ENCODE measurements around the gene SLC49A3. TPM values are rescaled to one million over a fixed set of nuclear protein-coding genes. Genes with fewer than 3 reads are reported as not detected.

SLC49A3 gene
- total RNA-seq, 1 donor: 5.6 TPM

DNA sequence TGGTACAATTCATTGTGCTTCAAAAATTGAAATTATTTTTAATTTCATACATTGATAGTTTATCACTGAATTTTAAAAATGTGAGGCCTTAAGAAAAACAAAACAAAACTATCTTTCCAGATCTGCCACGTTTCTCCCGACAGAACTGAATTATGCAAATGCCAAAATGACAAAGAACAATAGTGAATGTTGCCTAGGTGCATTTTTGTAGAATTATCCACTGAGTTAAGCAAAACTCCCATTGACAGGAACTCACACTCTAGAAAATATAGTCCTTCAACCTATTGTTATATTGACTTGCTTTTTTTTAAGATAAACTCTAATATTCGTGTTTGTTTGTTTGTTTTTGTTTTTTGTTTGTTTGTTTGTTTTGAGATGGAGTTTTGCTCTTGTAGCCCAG, 23.1 kb upstream of the SLC49A3 start:
- no peak for DNase-seq (ENCODE audit: low read depth)
- H3K4me3 ChIP-seq (ENCODE audit: low read depth, low read length): no peak overlapping the region
- TF ChIP-seq, protein P1, sequence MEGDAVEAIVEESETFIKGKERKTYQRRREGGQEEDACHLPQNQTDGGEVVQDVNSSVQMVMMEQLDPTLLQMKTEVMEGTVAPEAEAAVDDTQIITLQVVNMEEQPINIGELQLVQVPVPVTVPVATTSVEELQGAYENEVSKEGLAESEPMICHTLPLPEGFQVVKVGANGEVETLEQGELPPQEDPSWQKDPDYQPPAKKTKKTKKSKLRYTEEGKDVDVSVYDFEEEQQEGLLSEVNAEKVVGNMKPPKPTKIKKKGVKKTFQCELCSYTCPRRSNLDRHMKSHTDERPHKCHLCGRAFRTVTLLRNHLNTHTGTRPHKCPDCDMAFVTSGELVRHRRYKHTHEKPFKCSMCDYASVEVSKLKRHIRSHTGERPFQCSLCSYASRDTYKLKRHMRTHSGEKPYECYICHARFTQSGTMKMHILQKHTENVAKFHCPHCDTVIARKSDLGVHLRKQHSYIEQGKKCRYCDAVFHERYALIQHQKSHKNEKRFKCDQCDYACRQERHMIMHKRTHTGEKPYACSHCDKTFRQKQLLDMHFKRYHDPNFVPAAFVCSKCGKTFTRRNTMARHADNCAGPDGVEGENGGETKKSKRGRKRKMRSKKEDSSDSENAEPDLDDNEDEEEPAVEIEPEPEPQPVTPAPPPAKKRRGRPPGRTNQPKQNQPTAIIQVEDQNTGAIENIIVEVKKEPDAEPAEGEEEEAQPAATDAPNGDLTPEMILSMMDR (IDR thresholded peaks at IDR 0.05; ENCODE audit: insufficient read depth, low read length): no peak

DNA sequence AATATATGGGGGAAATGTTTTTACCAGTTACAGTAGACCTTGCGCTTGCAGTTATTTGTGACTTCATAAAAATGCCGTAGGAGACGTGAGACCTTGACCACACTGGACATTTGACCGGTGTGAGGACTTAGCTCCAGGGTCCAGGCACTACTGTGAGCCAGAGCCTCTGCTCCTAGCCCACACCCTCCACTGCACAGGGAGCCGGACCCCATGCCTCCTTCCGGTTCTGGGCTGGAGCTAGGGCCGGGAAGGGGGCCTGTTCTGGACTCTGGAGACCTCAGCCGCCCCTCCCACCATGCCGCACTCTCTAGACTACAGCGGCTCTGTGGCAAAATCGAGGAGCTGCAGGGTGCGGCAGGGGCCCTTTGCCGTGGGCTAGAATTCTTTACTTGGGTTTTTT, 22.0 kb upstream of the SLC49A3 start:
- no peak for DNase-seq (ENCODE audit: low read depth)
- no peak overlapping the region for H3K4me3 ChIP-seq (ENCODE audit: low read depth, low read length)

DNA sequence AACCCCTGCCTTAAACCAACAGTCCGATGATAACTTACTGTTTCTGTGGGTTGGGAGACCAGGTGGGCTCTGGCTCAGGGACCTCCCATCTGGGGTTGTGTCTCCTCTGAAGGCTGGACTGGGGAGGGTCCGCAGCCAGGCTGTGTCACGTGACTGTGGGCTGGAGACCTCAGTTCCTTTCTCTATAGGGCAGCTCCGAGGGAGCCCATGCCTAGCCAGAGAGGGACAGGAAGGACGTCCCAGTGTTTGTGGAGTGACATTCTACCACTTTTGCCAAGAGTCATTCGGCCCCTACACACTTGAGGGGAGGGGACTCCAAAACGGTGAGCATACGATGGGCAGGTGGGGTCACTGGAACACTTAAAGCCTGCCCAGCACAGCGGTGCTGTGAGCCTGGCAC, 21.2 kb upstream of the SLC49A3 start:
- no peak for DNase-seq (ENCODE audit: low read depth)
- TF ChIP-seq, protein P1 (IDR thresholded peaks at IDR 0.05; ENCODE audit: insufficient read depth, low read length): no peak
- no peak overlapping the region for H3K4me3 ChIP-seq (ENCODE audit: low read depth, low read length)

More for the DNA sequence above, 22.0 kb upstream of the SLC49A3 start:
- TF ChIP-seq, protein P1 (IDR thresholded peaks at IDR 0.05; ENCODE audit: insufficient read depth, low read length): no peak

DNA sequence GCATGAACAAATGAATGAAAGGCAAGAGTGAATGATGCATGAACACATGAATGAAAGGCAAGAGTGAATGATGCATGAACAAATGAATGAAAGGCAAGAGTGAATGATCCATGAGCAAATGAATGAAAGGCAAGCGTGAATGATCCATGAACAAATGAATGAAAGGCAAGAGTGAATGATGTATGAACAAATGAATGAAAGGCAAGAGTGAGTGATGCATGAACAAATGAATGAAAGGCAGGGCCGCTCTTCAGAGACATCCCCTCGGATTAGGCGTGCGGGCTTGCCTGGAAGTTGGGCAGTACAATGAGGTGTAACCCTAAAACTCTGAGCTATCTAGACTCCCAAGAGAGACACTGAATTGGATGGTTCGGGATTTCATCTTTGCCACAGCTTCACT, 20.4 kb upstream of the SLC49A3 start:
- TF ChIP-seq, protein P1 (IDR thresholded peaks at IDR 0.05; ENCODE audit: insufficient read depth, low read length): no peak
- no peak for DNase-seq (ENCODE audit: low read depth)

DNA sequence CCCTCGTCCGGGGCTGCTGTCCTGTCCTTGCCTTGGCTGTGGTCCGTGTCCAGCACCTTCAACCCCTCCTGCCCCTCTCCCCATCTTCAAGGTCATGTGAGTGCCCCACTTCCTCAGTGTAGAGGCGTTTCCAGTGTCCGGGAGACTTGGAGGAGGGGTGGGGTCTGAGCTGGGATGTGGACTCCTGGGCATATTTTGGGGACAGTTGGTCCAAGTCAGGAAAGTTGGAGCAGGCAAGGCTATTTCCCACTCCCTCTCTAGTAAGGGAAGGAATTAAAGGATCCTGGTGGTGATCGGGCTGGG, 19.6 kb upstream of the SLC49A3 start:
- DNase-seq (ENCODE audit: low read depth): no peak
- TF ChIP-seq, protein P1 (IDR thresholded peaks at IDR 0.05; ENCODE audit: insufficient read depth, low read length): no peak
- peak overlapping the region; percentile 25 for H3K4me3 ChIP-seq (ENCODE audit: low read depth, low read length)

More for the DNA sequence above, 20.4 kb upstream of the SLC49A3 start:
- H3K4me3 ChIP-seq (ENCODE audit: low read depth, low read length): no peak overlapping the region

DNA sequence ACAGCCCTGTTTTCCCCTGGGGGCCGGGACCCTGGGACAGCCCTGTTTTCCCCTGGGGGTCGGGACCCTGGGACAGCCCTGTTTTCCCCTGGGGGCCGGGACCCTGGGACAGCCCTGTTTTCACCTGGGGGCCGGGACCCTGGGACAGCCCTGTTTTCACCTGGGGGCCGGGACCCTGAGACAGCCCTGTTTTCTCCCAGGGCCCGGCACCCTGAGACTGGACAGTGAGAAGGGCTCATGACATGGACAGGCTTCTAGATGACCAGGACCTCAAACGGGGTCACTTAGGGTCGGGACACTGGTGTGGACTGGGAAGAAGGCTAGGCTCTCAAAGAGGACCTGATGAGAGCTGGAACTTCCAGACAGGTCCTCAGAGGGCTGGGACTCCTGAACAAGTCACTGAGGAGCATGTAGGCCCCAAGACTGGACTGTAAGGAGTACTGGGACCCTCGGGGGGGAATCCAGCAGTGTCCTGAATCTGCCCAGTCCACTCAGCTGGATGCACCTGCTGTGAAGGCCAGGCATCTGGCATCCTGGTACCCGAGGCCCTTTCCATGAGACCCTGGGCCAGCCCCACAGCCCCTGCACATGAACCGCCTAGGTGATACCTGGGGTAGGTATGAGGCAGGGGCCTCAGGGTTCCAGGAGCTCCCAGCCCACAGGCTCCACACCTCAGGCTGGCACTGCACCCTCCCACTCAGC, 19.1 kb upstream of the SLC49A3 start:
- no peak for DNase-seq (ENCODE audit: low read depth)
- TF ChIP-seq, protein P1 (IDR thresholded peaks at IDR 0.05; ENCODE audit: insufficient read depth, low read length): no peak
- H3K4me3 ChIP-seq (ENCODE audit: low read depth, low read length): peak overlapping the region; percentile 25
